ENCODE measurements around the gene CYFIP2. TPM values are rescaled to one million over a fixed set of nuclear protein-coding genes. Genes with fewer than 3 reads are reported as not detected.

The CYFIP2 gene
- total and polyA plus RNA-seq, 2 experiments from 2014 or later: 24.8 to 30.2 TPM

- H3K36me3 ChIP-seq (replicated peaks; ENCODE audit: insufficient read depth, low read depth): no peaks in the 10 kb centered on the region
- no peaks in the 10 kb centered on the region for H4K20me1 ChIP-seq (ENCODE audit: insufficient read depth, poor library complexity, severe bottlenecking)
- 92% methylated on average over 16 of the region's 16 CpGs for WGBS (ENCODE audit: low lambda C conversion rate, missing lambda C conversion rate)
- no peak overlapping the region for H3K4me2 ChIP-seq
- H2AFZ ChIP-seq: no peak overlapping the region
- peak; percentile 30 for DNase-seq (ENCODE audit: low spot score)
- H3K9me2 ChIP-seq (replicated peaks; ENCODE audit: insufficient read depth): no peaks in the 10 kb centered on the region
- no peaks in the 10 kb centered on the region for H3K79me2 ChIP-seq
- H3K4me3 ChIP-seq: no peak overlapping the region
- no peak for TF ChIP-seq EZH2phosphoT487 (IDR thresholded peaks at IDR 0.05; ENCODE audit: low read depth, severe bottlenecking, unreplicated experiment)
- TF ChIP-seq CTCF (IDR thresholded peaks at IDR 0.05; ENCODE audit: poor library complexity): peak; percentile 23
- no peak for TF ChIP-seq EZH2 (IDR thresholded peaks at IDR 0.05; ENCODE audit: borderline replicate concordance)
- H3K27me3 ChIP-seq: no peaks in the 10 kb centered on the region
- no peaks in the 10 kb centered on the region for H3K4me1 ChIP-seq (ENCODE audit: insufficient read depth)
- no peaks in the 10 kb centered on the region for H3K9me3 ChIP-seq (ENCODE audit: low read depth)
- no peak overlapping the region for H3K27ac ChIP-seq
Observed at GRCh38 chr5:157342822-157343402, 77.0 kb downstream of the CYFIP2 start.

GRCh38 chr5:157343842-157344790, 78.2 kb downstream of the CYFIP2 start:
- no peaks in the 10 kb centered on the region for H4K20me1 ChIP-seq (ENCODE audit: insufficient read depth, poor library complexity, severe bottlenecking)
- H3K27ac ChIP-seq: no peak overlapping the region
- no peak overlapping the region for H3K4me3 ChIP-seq
- no peak for DNase-seq (ENCODE audit: low spot score)
- no peak overlapping the region for H3K4me2 ChIP-seq
- TF ChIP-seq CTCF (IDR thresholded peaks at IDR 0.05; ENCODE audit: poor library complexity): no peak
- no peak for TF ChIP-seq EZH2 (IDR thresholded peaks at IDR 0.05; ENCODE audit: borderline replicate concordance)
- no peak for TF ChIP-seq EZH2phosphoT487 (IDR thresholded peaks at IDR 0.05; ENCODE audit: low read depth, severe bottlenecking, unreplicated experiment)
- H3K4me1 ChIP-seq (ENCODE audit: insufficient read depth): no peaks in the 10 kb centered on the region
- no peaks in the 10 kb centered on the region for H3K79me2 ChIP-seq
- WGBS (ENCODE audit: low lambda C conversion rate, missing lambda C conversion rate): 94% methylated on average over 14 of the region's 14 CpGs
- H3K27me3 ChIP-seq: no peaks in the 10 kb centered on the region
- no peaks in the 10 kb centered on the region for H3K9me2 ChIP-seq (replicated peaks; ENCODE audit: insufficient read depth)
- no peaks in the 10 kb centered on the region for H3K36me3 ChIP-seq (replicated peaks; ENCODE audit: insufficient read depth, low read depth)
- H3K9me3 ChIP-seq (ENCODE audit: low read depth): no peaks in the 10 kb centered on the region
- H2AFZ ChIP-seq: no peak overlapping the region

- WGBS (ENCODE audit: low lambda C conversion rate, missing lambda C conversion rate): 77% methylated on average over 7 of the region's 7 CpGs
- Histone ChIP-seq H3K27ac (no peak overlapping the region), H2AFZ (no peak overlapping the region), H3K36me3 (replicated peaks; ENCODE audit: insufficient read depth, low read depth) (no peaks in the 10 kb centered on the region), H3K27me3 (no peaks in the 10 kb centered on the region), H3K9me3 (ENCODE audit: low read depth) (no peaks in the 10 kb centered on the region), H3K9me2 (replicated peaks; ENCODE audit: insufficient read depth) (no peaks in the 10 kb centered on the region), H3K4me2 (no peak overlapping the region), H3K4me3 (no peak overlapping the region), H3K4me1 (ENCODE audit: insufficient read depth) (no peaks in the 10 kb centered on the region), H4K20me1 (ENCODE audit: insufficient read depth, poor library complexity, severe bottlenecking) (no peaks in the 10 kb centered on the region), H3K79me2 (no peaks in the 10 kb centered on the region)
- no peak for DNase-seq (ENCODE audit: low spot score)
- TF ChIP-seq EZH2 (IDR thresholded peaks at IDR 0.05; ENCODE audit: borderline replicate concordance) (no peak), EZH2phosphoT487 (IDR thresholded peaks at IDR 0.05; ENCODE audit: low read depth, severe bottlenecking, unreplicated experiment) (no peak), CTCF (IDR thresholded peaks at IDR 0.05; ENCODE audit: poor library complexity) (no peak)
Observed at GRCh38 chr5:157345067-157345466, 79.1 kb downstream of the CYFIP2 start.
